COLO829 (cell line): ENCODE data around the gene IL17RC.
"Not testable (repeated sequence)": the region's sequence is repeated elsewhere in the genome, so short reads cannot be mapped to it uniquely, and the experiment has no call there.

Source experiments
- DNase-seq: peaks from one replicate; pipeline ENCODE4 v3.0.0; 2012; ENCODE audit warnings: low spot score

IL17RC gene

DNA sequence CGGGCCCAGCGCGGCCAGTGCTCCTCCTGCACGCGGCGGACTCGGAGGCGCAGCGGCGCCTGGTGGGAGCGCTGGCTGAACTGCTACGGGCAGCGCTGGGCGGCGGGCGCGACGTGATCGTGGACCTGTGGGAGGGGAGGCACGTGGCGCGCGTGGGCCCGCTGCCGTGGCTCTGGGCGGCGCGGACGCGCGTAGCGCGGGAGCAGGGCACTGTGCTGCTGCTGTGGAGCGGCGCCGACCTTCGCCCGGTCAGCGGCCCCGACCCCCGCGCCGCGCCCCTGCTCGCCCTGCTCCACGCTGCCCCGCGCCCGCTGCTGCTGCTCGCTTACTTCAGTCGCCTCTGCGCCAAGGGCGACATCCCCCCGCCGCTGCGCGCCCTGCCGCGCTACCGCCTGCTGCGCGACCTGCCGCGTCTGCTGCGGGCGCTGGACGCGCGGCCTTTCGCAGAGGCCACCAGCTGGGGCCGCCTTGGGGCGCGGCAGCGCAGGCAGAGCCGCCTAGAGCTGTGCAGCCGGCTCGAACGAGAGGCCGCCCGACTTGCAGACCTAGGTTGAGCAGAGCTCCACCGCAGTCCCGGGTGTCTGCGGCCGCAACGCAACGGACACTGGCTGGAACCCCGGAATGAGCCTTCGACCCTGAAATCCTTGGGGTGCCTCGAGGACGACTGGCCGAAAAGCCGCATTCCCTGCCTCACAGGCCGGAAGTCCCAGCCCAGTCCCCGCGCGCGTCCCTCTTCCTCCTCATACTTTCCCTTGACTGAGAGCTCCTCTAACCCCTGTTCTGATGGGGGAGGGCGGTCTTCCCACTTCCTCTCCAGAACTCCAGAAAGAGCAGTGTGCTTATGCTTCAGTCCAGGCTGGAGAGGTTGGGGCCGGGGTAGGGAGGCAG is 1.4 kb upstream of the IL17RC start:
- no peak for DNase-seq

- DNase-seq = no peak
Observed at GRCh38 chr3:9916346-9916733, 558 bp upstream of the IL17RC start.

GRCh38 chr3:9917820-9918219 is 922 bp downstream of the IL17RC start:
- DNase-seq = no peak

DNA sequence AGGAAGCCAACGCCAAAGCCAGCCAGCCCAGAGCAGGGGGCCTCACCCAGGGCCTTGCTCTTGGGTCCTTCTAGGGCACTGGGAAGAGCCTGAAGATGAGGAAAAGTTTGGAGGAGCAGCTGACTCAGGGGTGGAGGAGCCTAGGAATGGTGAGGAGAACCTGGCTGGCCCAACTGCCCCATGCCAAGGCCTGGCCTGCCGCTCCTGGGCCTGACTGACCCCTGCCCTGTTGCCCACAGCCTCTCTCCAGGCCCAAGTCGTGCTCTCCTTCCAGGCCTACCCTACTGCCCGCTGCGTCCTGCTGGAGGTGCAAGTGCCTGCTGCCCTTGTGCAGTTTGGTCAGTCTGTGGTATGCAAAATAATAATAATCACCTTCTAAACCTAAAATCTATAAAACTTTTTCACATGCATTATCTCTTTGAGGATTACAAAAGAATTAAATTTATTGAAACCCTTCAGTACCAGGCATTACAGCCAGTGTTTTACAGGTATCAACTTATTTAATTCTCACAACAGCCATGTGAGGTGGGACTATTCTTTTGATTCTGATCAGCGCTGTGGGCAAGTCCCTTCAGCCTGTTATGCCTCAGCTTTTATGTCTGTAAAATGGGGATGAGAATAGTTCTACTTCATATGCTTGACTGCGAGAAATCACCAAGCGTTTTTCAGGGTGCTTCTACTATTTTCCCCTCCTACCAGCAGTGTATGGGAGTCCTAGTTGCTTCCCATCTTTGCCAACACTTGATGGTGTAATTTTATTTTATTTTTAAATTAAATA is 1.6 kb downstream of the IL17RC start:
- DNase-seq = no peak

- no peak for DNase-seq
Observed at GRCh38 chr3:9928158-9928557, 11.3 kb downstream of the IL17RC start.

DNA sequence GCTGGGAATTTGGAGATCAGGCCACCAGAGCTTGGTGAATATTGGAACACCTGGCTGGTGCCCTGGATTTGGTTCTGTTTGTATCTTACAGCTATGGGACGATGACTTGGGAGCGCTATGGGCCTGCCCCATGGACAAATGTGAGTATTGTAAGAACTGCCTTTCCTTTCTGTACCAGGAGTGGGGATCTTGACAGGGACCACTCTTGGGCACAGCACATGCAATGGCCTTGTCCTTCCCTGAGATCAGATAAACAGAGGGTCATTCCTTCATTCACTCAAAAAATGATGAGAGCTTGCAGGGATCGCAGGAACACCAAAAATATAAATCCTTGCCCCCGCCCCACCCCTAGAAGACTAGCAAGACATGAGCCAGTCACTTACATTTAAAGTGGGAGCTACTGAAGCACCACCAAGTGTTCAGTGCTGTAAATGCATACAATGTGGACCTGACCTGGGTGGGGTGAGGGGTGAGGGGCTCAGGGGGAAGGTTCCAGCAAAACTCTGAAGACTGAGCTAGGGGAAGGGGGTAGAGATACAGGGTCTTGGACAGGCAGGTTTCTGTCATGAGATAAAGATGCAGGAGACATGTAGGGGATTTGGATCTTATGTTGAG is 14.0 kb downstream of the IL17RC start:
- no peak for DNase-seq

DNA sequence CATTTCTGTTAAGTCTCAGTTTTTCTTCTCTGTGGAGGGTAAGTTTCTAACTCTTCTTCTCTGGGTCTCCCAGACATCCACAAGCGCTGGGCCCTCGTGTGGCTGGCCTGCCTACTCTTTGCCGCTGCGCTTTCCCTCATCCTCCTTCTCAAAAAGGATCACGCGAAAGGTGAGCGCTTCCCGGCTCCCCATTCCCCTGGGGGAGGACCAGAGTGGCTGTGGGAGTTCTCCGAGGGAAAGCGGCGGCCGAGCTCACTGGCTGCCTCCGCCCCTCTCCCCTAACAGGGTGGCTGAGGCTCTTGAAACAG is 15.6 kb downstream of the IL17RC start:
- no peak for DNase-seq

- peak; percentile 23 for DNase-seq
Observed at GRCh38 chr3:9932843-9933560, 16.1 kb downstream of the IL17RC start.

DNA sequence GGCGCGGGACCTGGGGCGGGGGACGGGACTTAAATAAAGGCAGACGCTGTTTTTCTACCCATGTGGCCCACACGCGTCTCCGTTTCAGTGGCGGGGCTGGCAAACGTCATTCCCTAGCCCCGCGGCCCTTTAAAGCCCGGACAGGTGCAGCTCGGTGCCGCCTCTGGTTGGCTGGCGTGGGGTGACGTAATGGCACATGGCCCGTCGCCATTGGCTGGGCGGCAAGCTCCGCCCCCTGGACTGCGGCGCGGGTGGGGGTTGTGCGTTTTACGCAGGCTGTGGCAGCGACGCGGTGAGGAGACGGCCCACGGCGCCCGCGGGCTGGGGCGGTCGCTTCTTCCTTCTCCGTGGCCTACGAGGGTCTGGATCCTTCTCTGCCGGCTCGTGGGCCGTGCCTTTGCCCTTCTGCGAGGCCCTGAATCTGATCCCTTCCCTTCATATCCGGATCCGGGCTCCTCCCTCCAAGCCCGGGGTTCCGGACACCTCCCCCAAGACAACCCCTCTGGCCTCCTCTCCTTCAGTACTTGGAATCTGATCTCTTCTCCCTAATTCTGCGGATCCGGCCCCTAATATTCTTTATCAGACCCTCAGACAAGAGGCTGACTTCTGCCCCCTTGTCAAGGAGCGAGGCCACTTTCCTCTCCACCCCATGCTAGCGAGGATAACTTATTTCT is 16.8 kb downstream of the IL17RC start, which contains the start of gene CRELD1:
Gene CRELD1, plus strand, starts transcription at position 274 of the 674 bp plus-strand sequence. CDS start 605 bp downstream, outside the sequence.
- DNase-seq = peak; percentile 43

GRCh38 chr3:9934235-9934621 is 17.3 kb downstream of the IL17RC start:
- no peak for DNase-seq

GRCh38 chr3:9934993-9935392 is 18.1 kb downstream of the IL17RC start:
- no peak for DNase-seq

DNA sequence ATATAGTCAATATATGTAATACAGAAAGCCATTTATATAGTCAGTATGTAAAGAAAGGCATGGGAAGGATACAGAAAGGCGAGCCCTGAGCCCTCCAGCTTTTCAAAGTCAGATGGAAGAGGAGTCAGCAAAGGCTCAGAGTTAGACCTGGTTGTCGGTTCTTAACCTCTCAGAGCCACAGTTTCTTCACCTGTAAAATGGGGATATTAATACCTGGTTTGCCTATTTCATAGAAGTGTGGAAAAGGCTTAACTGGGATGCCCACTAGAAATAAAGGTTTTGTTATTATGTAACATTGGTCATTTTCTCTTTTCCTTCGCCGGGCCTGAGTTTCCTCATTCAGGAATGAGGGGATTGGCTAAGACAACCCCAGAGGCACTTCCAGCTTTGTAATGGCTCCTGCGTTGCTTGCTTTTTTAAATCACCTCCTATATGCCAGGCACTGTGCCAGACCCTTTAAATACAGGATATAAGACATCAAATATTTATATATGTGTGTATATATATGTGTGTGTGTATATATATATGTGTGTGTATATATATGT is 19.1 kb downstream of the IL17RC start:
- DNase-seq = no peak

- no peak for DNase-seq
Observed at GRCh38 chr3:9937486-9938238, 20.8 kb downstream of the IL17RC start.

- no peak for DNase-seq
Observed at GRCh38 chr3:9938966-9939365, 22.1 kb downstream of the IL17RC start.

- not testable (repeated sequence) for DNase-seq
Observed at GRCh38 chr3:9939906-9940305, 23.0 kb downstream of the IL17RC start.

GRCh38 chr3:9940746-9941145 is 23.8 kb downstream of the IL17RC start:
- no peak for DNase-seq

DNA sequence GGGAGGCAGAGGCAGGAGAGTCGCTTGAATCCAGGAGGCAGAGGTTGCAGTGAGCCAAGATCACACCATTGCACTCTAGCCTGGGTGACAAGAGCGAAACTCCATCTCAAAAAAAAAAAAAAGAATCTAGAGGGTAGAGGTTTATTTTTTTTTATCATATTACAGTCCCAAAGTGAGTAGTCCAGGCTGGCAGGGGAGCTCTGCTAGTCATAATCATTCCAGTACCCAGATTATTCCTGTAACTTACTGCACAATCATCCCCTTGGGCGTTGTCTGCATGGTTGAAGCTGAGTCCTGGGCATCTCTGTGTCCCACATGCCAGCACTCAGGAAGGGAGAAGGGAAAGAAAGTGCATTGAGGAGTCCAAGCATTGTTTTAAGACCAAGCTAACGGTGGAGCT is 25.3 kb downstream of the IL17RC start:
- no peak for DNase-seq

GRCh38 chr3:9942934-9943690 is 26.2 kb downstream of the IL17RC start:
- DNase-seq = no peak

GRCh38 chr3:9944271-9944670 is 27.4 kb downstream of the IL17RC start:
- DNase-seq = no peak

DNA sequence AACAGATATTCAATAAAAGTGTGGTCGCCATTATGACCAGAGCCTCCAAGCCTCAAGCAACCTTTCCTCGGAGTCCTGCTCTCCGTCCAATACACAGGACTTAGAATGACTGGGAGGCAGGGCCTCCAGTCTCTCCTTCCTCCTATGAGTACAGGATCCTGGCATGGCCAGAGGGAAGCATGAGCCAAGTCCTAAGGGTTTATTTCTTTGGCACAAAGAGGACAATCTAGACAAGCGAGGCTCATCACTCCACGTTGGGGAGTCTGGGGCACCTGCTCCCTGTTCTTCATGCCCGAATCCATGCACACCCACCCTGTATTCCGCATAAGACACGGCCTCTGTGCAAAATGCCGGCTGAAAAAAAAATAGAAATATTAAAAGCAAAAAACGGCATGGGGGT is 28.5 kb downstream of the IL17RC start:
- DNase-seq = no peak
